ENCODE data around the gene MEIS1.
"Not testable (repeated sequence)": the region's sequence is repeated elsewhere in the genome, so short reads cannot be mapped to it uniquely, and the experiment has no call there.

The MEIS1 gene

GRCh38 chr2:66461001-66461663 is 26.2 kb downstream of the MEIS1 start:
- no peak overlapping the region for H3K27ac ChIP-seq
- no peak overlapping the region for H3K4me3 ChIP-seq

GRCh38 chr2:66461664-66462500 is 27.0 kb downstream of the MEIS1 start:
- Histone ChIP-seq H3K27ac (no peak overlapping the region), H3K4me3 (no peak overlapping the region)

GRCh38 chr2:66462501-66462825 is 27.5 kb downstream of the MEIS1 start:
- Histone ChIP-seq H3K4me3 (no peak overlapping the region), H3K27ac (no peak overlapping the region)

GRCh38 chr2:66463206-66463755 is 28.4 kb downstream of the MEIS1 start:
- no peak overlapping the region for H3K27ac ChIP-seq
- no peak overlapping the region for H3K4me3 ChIP-seq

GRCh38 chr2:66464930-66465637 is 30.2 kb downstream of the MEIS1 start:
- no peak overlapping the region for H3K4me3 ChIP-seq
- H3K27ac ChIP-seq = no peak overlapping the region

- no peak overlapping the region for H3K4me3 ChIP-seq
- no peak overlapping the region for H3K27ac ChIP-seq
These were observed 31.5 kb downstream of the MEIS1 start for GRCh38 chr2:66466433-66466832.

GRCh38 chr2:66467718-66468117 is 32.8 kb downstream of the MEIS1 start:
- peak overlapping the region in 2 of 21 experiments; percentile 43 to 64 for H3K27ac ChIP-seq
- no peak overlapping the region for H3K4me3 ChIP-seq

- Histone ChIP-seq H3K4me3 (no peak overlapping the region), H3K27ac (no peak overlapping the region)
These were observed 34.4 kb downstream of the MEIS1 start for GRCh38 chr2:66469214-66469902.

- Histone ChIP-seq H3K27ac (no peak overlapping the region), H3K4me3 (no peak overlapping the region)
These were observed 35.3 kb downstream of the MEIS1 start for GRCh38 chr2:66470199-66470598.

GRCh38 chr2:66472225-66472843 is 37.4 kb downstream of the MEIS1 start:
- H3K27ac ChIP-seq = no peak overlapping the region
- no peak overlapping the region for H3K4me3 ChIP-seq

GRCh38 chr2:66477135-66477842 is 42.4 kb downstream of the MEIS1 start:
- Histone ChIP-seq H3K27ac (no peak overlapping the region), H3K4me3 (no peak overlapping the region)

- Histone ChIP-seq H3K27ac (no peak overlapping the region), H3K4me3 (no peak overlapping the region)
These were observed 43.4 kb downstream of the MEIS1 start for GRCh38 chr2:66478299-66478698.

- no peak overlapping the region for H3K27ac ChIP-seq
- no peak overlapping the region for H3K4me3 ChIP-seq
These were observed 43.9 kb downstream of the MEIS1 start for GRCh38 chr2:66478731-66479316.

GRCh38 chr2:66481100-66481549 is 46.2 kb downstream of the MEIS1 start:
- Histone ChIP-seq H3K4me3 (no peak overlapping the region), H3K27ac (no peak overlapping the region)

- H3K4me3 ChIP-seq, H3K27ac ChIP-seq: not testable (repeated sequence)
These were observed 50.3 kb downstream of the MEIS1 start for GRCh38 chr2:66485252-66485651.

GRCh38 chr2:66488946-66489345 is 54.0 kb downstream of the MEIS1 start:
- Histone ChIP-seq H3K4me3 (no peak overlapping the region), H3K27ac (no peak overlapping the region)

GRCh38 chr2:66489436-66489835 is 54.5 kb downstream of the MEIS1 start:
- Histone ChIP-seq H3K4me3 (no peak overlapping the region), H3K27ac (no peak overlapping the region)

GRCh38 chr2:66490588-66491001 is 55.7 kb downstream of the MEIS1 start:
- no peak overlapping the region for H3K27ac ChIP-seq
- H3K4me3 ChIP-seq = no peak overlapping the region
